HEK293T (cell line): ENCODE results near the gene PSD2.

Source experiments
- FOXM1 ChIP-seq: fragments of 450-650 bp; IDR thresholded peaks from 2 replicates; pipeline ENCODE4 v1.6.1; 2017; ENCODE audit warnings: mild to moderate bottlenecking, borderline replicate concordance
- SP1 ChIP-seq: fragments of 450-650 bp; IDR thresholded peaks from 2 replicates; pipeline ENCODE4 v1.6.1; 2017
- SUZ12 ChIP-seq: fragments of 450-650 bp; IDR thresholded peaks from 2 replicates; pipeline ENCODE4 v1.6.1; 2016; ENCODE audit warnings: mild to moderate bottlenecking

- TF ChIP-seq SUZ12 (no peak), FOXM1 (no peak), SP1 (no peak)
Measured at GRCh38 chr5:139836469-139837208, 41.0 kb downstream of the PSD2 start.
